DMS53 treated with DMSO at 0.1 percent for 48 hours (cell line): ENCODE results near the gene COL1A2.

Experiments used
- DNase-seq: peaks from one replicate; lab custom pipeline; 2025; ENCODE audit not compliant: unreplicated experiment; lab: John Stamatoyannopoulos, UW

Gene COL1A2

DNA sequence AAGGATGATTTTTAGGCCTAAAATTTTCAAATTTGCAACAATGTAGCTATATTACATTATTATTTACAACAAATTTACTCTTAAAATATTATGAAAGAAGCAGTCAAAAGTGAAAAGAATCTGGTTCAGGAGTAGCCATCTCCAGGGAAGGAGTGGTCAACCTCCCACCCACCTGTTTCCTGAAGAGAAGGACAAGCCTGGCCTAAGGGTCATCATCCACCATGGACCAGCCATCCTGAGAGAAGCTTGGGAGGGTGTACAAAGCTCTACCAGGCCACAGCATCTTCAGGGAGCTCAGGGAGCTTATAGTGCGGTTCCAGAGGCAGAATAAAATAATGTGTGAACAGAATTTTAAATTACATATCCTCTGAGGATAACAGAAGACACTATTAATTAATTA is 38.1 kb downstream of the COL1A2 start:
- DNase-seq, result no peak

DNA sequence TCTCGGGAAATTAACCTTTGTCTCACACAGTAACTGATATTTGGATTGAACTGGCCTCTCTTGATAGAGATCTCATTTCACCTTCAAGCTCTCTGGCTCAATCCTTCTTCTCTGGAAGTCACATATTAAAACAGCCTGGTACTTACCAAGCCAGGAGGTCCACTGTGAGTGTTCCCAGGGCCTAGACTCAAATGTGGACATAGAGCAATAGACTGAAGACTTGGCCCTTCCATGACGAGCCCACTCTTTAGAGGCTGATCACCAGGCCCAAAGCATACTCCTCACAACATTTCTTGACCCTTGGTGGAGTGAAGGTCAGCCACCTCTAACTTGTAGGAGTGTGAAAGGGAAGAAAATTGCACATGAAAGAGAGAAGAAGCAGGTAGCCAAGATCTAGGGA is 38.5 kb downstream of the COL1A2 start:
- DNase-seq, result no peak

DNA sequence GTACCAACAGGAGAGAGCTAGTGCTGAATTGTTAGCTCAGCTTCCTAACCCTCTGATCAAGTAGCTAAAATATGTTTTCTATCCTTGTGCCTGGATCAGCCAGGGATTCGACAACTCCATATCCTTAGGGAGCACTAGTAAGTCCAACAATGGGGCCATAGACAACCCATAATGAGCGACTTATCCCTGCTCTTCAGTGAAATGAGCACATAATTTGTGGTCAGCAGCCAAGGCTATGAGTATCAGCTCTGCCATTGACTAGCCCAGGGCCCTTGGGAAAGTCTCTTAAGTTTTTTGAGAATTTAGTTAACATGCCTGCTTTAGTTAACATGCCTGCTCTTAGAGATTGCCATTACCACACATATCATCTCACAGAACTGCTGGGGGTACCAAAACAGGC is 39.3 kb downstream of the COL1A2 start:
- DNase-seq, result no peak

DNA sequence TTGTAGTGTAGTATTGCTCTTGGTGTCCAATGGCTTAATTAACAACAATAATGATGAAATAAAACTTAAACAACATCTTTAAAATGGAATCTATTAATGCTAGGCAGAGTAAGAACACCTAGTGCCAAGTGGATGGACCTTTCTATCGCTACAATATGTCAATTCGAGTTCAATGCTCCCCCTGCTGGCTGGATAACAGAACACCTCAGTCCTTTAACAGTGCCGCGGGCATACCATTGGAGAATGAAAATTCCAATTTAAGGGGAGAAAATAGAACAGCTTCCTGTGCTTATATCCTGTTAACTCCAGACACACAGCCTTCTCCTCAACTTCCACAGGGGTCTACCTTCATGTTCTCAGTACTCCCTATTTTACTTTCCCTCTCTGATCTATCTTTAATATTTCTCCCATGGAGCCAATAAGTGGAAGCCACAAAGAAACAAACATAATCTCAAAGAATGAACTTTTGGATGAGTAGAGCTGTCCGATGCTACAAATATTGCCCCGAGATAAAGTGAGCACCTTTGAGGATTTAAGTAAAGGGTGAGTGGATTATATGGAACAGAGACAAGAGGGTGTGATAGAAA is 41.4 kb downstream of the COL1A2 start:
- DNase-seq, result peak; percentile 61

GRCh38 chr7:94436700-94437099 is 42.0 kb downstream of the COL1A2 start:
- DNase-seq, result no peak

DNA sequence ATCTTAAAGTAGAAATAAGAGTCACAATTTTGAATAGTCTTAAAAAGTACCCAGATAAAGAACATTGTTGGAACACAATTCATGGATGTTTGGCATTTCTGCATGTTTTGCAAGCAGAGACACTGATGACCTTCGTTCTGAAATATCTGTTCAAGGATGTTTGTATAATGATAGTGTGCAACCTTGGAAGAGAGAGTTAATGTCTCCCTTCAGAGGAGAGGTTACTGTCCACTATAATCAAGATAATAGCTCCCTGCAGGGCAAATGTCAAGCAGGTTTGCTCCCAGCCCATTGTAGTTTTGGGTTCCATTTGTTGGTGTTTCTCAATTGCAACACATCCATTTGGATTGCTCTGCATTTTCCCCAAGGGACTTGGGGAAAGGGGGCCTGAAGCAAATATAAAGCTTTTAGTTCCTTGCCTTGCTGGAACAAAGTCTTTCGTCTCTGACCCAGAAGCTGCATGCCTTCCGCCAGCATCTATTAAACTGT is 45.2 kb downstream of the COL1A2 start:
- no peak for DNase-seq

DNA sequence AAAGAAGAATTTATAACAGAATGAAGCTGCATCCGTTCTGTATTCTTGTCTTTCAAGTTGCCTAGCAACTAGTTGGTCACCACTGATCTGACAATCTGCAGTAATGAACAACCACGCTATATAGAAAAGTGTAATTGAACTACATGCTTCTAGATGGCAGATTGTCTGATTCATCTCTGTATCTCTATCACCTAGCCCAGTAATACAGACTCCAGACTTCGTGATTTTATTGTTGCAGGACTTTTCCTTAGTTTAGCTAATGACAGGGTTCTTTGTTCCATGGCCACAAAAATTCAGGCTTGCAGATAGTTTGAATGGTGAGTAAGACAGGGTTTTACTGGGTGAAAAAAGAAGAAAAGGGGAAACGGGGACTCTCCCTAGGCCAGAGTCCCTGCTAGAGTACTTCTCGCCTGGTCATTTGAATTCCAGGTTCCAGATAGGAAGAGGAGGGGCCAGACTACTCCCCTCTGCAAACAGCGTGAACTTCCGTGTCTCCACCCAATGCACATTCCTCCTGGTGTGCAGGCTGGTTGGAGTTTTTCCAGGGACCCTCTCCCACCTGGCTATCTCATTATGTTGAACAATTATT is 45.9 kb downstream of the COL1A2 start:
- DNase-seq, result no peak

DNA sequence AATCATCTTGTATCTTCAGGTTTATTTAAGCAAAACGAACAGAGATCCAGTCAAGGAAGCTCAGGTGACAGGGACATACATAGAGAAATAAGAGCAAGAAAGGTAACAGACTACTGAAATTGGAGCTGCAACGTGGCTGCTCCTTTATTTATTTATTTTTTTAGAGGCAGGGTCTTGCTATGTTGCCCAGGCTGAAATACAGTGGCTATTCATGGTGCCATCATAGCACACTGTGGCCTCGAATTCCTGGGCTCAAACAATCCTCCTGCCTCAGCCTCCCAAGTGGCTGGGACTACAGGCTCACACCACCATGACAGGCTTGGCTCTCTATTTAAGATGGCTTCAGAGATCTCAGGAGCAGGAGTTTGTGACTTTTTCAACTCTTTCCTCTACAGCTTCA is 46.4 kb downstream of the COL1A2 start:
- no peak for DNase-seq

DNA sequence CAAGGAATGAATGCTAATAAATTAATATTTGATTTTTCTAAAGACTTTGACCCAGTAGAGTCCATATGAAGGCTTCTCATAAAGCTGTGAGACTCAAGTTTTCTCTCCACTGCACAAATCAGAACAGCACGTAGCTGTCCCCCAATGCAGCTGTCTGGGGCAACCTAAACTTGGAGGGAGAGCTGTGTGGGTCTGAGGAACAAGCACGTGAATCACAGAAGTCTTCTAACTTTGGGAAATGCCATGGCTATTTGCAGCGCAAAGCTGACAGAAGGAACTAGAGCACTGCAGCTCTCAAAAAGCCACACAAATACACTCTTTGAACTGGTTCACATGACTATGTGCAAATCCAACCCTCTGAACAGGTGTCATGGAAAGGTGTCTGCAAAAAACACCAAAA is 47.9 kb downstream of the COL1A2 start:
- no peak for DNase-seq

DNA sequence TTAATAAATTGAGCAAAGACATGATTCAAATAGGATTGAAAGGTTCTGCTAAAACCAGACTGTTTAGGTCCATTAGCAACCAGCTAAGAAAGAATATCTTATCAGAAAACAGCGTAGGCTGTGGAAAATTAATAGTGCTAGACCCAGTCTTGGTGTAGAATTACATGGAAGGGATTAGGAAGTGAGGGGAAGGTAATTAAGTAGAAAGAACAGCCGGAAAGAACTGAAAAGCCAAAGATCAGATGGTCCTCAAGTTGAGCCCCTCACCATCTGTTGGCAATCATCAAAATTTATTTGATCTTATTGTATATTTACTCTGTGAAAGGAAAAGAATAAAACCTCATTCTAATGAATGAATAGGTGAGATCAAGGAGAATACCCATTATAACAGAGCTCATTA is 50.1 kb downstream of the COL1A2 start:
- DNase-seq, result no peak

GRCh38 chr7:94445696-94446194 is 51.0 kb downstream of the COL1A2 start:
- no peak for DNase-seq

DNA sequence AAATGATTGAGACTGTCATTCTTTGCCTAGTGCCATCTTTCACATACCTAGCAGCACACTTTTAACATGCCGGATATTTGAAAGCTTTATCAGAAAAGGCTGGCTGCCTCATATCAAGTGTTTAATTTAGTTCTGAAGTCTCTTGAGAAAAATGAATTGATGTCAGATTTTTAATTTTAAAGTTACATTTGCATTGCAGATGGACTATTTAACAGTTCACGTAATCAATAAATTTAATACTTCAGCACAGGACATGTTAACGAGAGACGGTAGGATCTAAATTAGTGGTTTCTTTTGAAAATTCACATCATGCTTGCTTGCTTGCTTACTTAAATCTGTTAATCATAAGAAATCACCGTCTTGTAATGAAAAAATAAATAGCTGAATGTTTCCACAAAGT is 51.6 kb downstream of the COL1A2 start:
- no peak for DNase-seq

DNA sequence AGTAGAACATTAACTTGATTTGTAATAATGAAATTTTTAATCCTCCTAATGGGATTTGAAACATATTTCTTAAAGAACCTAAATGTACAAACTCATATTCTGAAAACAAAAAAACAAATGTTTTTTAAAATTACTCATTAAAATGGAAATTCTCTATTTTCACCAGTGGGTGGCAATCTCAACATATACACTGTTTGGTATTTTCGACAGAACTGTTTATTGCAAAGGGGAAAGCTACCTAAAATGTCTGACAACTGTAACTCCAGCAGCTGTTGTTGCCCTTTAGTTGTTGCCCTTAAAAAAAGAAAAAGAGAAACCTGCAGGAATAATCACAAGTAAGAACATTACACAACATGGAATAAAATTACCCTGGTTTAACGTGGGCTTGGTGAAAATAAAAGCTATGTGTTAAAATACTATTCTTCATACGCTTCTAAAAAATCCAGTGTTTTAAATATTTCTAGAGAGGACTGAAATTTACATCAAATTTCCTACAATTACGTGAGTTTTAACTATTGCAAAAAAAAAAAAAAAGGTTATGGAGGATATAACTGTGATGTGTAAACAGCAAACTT is 54.5 kb downstream of the COL1A2 start:
- peak; percentile 85 for DNase-seq

DNA sequence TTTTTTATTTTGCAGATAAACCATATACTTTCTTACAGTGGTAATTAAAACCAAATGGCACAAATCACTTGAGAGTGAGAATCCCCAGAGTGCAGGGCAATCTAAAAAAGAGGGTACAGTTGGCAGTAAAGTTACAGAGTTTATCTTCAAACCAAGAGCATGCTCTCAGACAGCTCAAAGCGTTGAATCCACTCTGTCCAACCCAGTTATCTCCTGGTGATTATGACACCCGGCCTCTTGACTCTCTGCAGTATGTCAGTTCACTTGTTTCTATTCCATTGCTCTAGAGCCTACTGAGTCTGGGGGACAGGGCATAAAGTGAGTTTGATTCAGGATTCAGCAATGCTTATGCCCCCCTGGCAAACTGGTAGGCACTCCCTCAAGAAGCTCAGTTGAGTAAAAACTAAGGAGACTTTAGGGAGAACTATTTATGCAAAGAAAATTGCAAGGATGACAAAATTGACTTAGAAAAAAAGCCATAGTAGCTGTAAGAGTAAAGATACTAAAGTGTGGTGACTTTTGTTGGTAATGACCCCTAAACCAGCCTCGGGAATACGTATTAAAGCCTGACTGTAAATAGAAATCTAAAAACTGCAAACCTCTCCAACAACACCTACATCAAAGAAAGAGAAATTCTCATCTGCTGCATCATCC is 55.5 kb downstream of the COL1A2 start:
- no peak for DNase-seq

DNA sequence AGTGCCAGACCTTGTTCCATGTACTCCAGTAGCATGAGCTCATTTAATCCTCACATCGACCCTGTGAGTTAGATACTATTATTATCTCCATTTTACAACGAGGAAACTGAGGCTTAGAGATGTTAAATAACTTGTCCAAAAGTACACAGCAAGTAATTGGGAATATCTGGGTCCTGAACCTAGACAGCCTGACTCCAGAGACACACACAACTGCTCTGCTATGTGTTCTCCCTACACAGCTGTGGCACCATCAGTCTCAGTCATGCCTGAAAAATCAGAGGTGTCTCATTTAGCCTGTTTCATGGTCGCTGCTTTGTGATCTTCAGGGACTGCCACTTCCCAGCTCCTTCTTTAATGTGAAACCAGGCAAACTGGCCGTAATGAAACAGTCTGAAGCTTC is 56.5 kb downstream of the COL1A2 start:
- DNase-seq, result no peak

- DNase-seq, result peak; percentile 96
Measured at GRCh38 chr7:94452239-94452638, 57.5 kb downstream of the COL1A2 start.

GRCh38 chr7:94453898-94454297 is 59.2 kb downstream of the COL1A2 start:
- DNase-seq, result no peak

- no peak for DNase-seq
Measured at GRCh38 chr7:94458041-94458440, 63.3 kb downstream of the COL1A2 start.

- no peak for DNase-seq
Measured at GRCh38 chr7:94466516-94466915, 71.8 kb downstream of the COL1A2 start.

- no peak for DNase-seq
Measured at GRCh38 chr7:94471604-94472003, 76.9 kb downstream of the COL1A2 start.

- DNase-seq, result no peak
Measured at GRCh38 chr7:94472608-94473007, 77.9 kb downstream of the COL1A2 start.

- no peak for DNase-seq
Measured at GRCh38 chr7:94476251-94476840, 81.7 kb downstream of the COL1A2 start.
